Neural cell (in vitro differentiated cells): ENCODE results near the gene MYCBP2.

Experiments used
- EP300 ChIP-seq: fragments of 450-650 bp; conservative IDR thresholded peaks from 2 replicates; pipeline ENCODE4 v1.6.1; 2014; ENCODE audit warnings: antibody characterized with exemption, mild to moderate bottlenecking, moderate library complexity; ENCODE audit not compliant: poor library complexity, severe bottlenecking
- EZH2 ChIP-seq: fragments of 200-600, 300-800 bp; shearing (Covaris generic), sonication (generic); IDR thresholded peaks from 2 replicates; pipeline ENCODE4 v1.6.1; 2014; ENCODE audit warnings: antibody characterized with exemption, low read length, borderline replicate concordance, mild to moderate bottlenecking; ENCODE audit not compliant: insufficient read depth, poor library complexity, severe bottlenecking
- MXI1 ChIP-seq: fragments of 450-650 bp; conservative IDR thresholded peaks from 2 replicates; pipeline ENCODE4 v1.6.1; 2014; ENCODE audit warnings: antibody characterized with exemption, mild to moderate bottlenecking; ENCODE audit not compliant: poor library complexity, severe bottlenecking
- POLR2AphosphoS5 ChIP-seq: IDR thresholded peaks from 2 replicates; pipeline ENCODE4 v1.6.1; 2012
- RAD21 ChIP-seq: fragments of 450-650 bp; conservative IDR thresholded peaks from 2 replicates; pipeline ENCODE4 v1.6.1; 2014; ENCODE audit warnings: antibody characterized with exemption, mild to moderate bottlenecking, moderate library complexity
- SMC3 ChIP-seq: fragments of 450-650 bp; conservative IDR thresholded peaks from 2 replicates; pipeline ENCODE4 v1.6.1; 2014; ENCODE audit warnings: antibody characterized with exemption, mild to moderate bottlenecking, moderate library complexity; ENCODE audit not compliant: poor library complexity
- TAF1 ChIP-seq: IDR thresholded peaks from 2 replicates; pipeline ENCODE4 v1.6.1; 2012; ENCODE audit warnings: low read depth
- TF ChIP-seq, protein P1 (sequence below): fragments of 450-650 bp; IDR thresholded peaks from 2 replicates; pipeline ENCODE4 v1.5.1; 2014; ENCODE audit warnings: antibody characterized with exemption, mild to moderate bottlenecking, moderate library complexity; ENCODE audit not compliant: poor library complexity, severe bottlenecking
- TF ChIP-seq, protein P2 (sequence below): IDR thresholded peaks from 2 replicates; pipeline ENCODE4 v1.6.1; 2012; ENCODE audit warnings: borderline replicate concordance

DNA sequence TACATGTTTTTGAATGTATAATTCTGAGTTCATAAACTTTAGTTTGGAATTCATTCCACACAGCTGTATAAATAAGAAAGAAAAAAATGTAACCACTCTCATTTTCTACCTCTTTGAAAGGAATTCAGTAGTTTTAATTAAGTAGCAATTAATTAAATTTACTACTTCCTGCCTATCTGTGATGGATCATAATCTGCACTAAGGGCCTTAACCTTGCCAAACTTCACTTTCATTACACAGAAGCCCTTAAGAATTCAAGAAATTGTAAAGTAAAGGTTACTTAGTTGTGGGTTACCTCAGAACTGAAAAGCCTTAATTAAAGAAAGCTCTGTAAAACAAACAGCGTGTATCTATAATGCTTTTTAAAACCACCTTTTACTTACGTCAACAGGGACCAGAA lies 188.1 kb downstream of the MYCBP2 start:
- TF ChIP-seq EZH2 (no peak), TAF1 (no peak), RAD21 (no peak), EP300 (no peak), MXI1 (no peak), POLR2AphosphoS5 (no peak), SMC3 (no peak)
- TF ChIP-seq, protein P1, sequence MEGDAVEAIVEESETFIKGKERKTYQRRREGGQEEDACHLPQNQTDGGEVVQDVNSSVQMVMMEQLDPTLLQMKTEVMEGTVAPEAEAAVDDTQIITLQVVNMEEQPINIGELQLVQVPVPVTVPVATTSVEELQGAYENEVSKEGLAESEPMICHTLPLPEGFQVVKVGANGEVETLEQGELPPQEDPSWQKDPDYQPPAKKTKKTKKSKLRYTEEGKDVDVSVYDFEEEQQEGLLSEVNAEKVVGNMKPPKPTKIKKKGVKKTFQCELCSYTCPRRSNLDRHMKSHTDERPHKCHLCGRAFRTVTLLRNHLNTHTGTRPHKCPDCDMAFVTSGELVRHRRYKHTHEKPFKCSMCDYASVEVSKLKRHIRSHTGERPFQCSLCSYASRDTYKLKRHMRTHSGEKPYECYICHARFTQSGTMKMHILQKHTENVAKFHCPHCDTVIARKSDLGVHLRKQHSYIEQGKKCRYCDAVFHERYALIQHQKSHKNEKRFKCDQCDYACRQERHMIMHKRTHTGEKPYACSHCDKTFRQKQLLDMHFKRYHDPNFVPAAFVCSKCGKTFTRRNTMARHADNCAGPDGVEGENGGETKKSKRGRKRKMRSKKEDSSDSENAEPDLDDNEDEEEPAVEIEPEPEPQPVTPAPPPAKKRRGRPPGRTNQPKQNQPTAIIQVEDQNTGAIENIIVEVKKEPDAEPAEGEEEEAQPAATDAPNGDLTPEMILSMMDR = no peak
- TF ChIP-seq, protein P2, sequence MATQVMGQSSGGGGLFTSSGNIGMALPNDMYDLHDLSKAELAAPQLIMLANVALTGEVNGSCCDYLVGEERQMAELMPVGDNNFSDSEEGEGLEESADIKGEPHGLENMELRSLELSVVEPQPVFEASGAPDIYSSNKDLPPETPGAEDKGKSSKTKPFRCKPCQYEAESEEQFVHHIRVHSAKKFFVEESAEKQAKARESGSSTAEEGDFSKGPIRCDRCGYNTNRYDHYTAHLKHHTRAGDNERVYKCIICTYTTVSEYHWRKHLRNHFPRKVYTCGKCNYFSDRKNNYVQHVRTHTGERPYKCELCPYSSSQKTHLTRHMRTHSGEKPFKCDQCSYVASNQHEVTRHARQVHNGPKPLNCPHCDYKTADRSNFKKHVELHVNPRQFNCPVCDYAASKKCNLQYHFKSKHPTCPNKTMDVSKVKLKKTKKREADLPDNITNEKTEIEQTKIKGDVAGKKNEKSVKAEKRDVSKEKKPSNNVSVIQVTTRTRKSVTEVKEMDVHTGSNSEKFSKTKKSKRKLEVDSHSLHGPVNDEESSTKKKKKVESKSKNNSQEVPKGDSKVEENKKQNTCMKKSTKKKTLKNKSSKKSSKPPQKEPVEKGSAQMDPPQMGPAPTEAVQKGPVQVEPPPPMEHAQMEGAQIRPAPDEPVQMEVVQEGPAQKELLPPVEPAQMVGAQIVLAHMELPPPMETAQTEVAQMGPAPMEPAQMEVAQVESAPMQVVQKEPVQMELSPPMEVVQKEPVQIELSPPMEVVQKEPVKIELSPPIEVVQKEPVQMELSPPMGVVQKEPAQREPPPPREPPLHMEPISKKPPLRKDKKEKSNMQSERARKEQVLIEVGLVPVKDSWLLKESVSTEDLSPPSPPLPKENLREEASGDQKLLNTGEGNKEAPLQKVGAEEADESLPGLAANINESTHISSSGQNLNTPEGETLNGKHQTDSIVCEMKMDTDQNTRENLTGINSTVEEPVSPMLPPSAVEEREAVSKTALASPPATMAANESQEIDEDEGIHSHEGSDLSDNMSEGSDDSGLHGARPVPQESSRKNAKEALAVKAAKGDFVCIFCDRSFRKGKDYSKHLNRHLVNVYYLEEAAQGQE = no peak
